A549 (cell line): ENCODE results near the gene PSMD13. TPM values are rescaled to one million over a fixed set of nuclear protein-coding genes. Genes with fewer than 3 reads are reported as not detected.

Experiments
- ATAC-seq, 2 experiments: fragments of 200-7000 bp in 1 of 2; fragments of >200 bp in 1 of 2; cut with Nextera tagmentation in 1 of 2; cut with Tn5 transposase in 1 of 2; 3 replicates each; pipeline versions ENCODE4 v1.8.0 to v1.9.1; 2018 to 2020; ENCODE audit warnings: mild to moderate bottlenecking in 1 of 2, moderate library complexity in 1 of 2
- CTCF ChIA-PET: fragments of 300-600 bp; sonication (Branson Sonifier 250); formaldehyde crosslinking; extraction: SDS; loops from one replicate; lab custom pipeline; 2021; ENCODE audit warnings: antibody characterized with exemption, inconsistent platforms; lab: Yijun Ruan, JAX
- POLR2A ChIA-PET: fragments of 350-600 bp; formaldehyde crosslinking; extraction: SDS; loops from one replicate; lab custom pipeline; 2021; ENCODE audit warnings: antibody characterized with exemption, inconsistent platforms; lab: Yijun Ruan, JAX
- DNase-seq, 2 experiments: peaks; one replicate each; pipeline versions ENCODE4 v3.0.0 to v3.0.0-alpha.2; 2011 to 2016; ENCODE audit warnings: low read depth in 1 of 2, low spot score in 1 of 2
- FAIRE-seq: peaks from 2 replicates; lab custom pipeline; 2011; peaks lifted over from hg19 to GRCh38; lab: Jason Lieb, UNC
- H3K27ac ChIP-seq, 2 experiments: fragments of >200 bp; sonication (Bioruptor Twin); formaldehyde crosslinking; 3 replicates each; pipeline ENCODE4 v1.5.1; 2016 to 2017
- H3K4me1 ChIP-seq: fragments of >200 bp; sonication (Bioruptor Twin); formaldehyde crosslinking; 3 replicates; pipeline ENCODE4 v1.6.1; 2016
- H3K4me2 ChIP-seq: fragments of >200 bp; sonication (Bioruptor Twin); formaldehyde crosslinking; 3 replicates; pipeline ENCODE4 v1.6.1; 2016
- H3K4me3 ChIP-seq: fragments of >200 bp; sonication (Bioruptor Twin); formaldehyde crosslinking; 3 replicates; pipeline ENCODE4 v1.5.1; 2016
- H3K9me3 ChIP-seq: fragments of >200 bp; sonication (Bioruptor Twin); formaldehyde crosslinking; 3 replicates; pipeline ENCODE4 v1.6.1; 2016
- CBX2 ChIP-seq: fragments of 200-600 bp; sonication (generic); IDR thresholded peaks from 2 replicates; pipeline ENCODE4 v1.6.1; 2016; ENCODE audit warnings: low read depth, mild to moderate bottlenecking, borderline replicate concordance
- CEBPB ChIP-seq, 2 experiments: fragments of >200 bp in 1 of 2; sonication (Bioruptor Twin) in 1 of 2; formaldehyde crosslinking in 1 of 2; IDR thresholded peaks; 2 replicates each; pipeline ENCODE4 v1.6.1; 2012 to 2016
- CHD4 ChIP-seq: fragments of 200-600 bp; sonication (generic); IDR thresholded peaks from 2 replicates; pipeline ENCODE4 v1.6.1; 2016; ENCODE audit warnings: antibody characterized with exemption, mild to moderate bottlenecking, borderline replicate concordance
- E2F6 ChIP-seq: IDR thresholded peaks from 2 replicates; pipeline ENCODE4 v1.6.1; 2012; ENCODE audit warnings: low read depth, borderline replicate concordance
- EHF ChIP-seq: fragments of 250-450 bp; sonication (Bioruptor Pico); IDR thresholded peaks from 2 replicates; pipeline ENCODE4 v1.5.0; 2020; ENCODE audit warnings: mild to moderate bottlenecking
- EHMT2 ChIP-seq: fragments of 200-600 bp; sonication (generic); IDR thresholded peaks from 2 replicates; pipeline ENCODE4 v1.6.1; 2016; ENCODE audit warnings: antibody characterized with exemption, low read depth, mild to moderate bottlenecking, moderate library complexity
- ELK1 ChIP-seq: fragments of 150-350 bp; IDR thresholded peaks from 2 replicates; pipeline ENCODE4 v1.6.1; 2014; ENCODE audit warnings: low read depth, mild to moderate bottlenecking, low read length
- EP300 ChIP-seq, 2 experiments: fragments of >200 bp; sonication (Bioruptor Twin); formaldehyde crosslinking; IDR thresholded peaks; 2 replicates in 1 of 2; 3 replicates in 1 of 2; pipeline ENCODE4 v1.6.1; 2016 to 2017
- ESRRA ChIP-seq: fragments of 150-350 bp; IDR thresholded peaks from 2 replicates; pipeline ENCODE4 v1.6.1; 2014; ENCODE audit warnings: mild to moderate bottlenecking, low read length, borderline replicate concordance
- GATA3 ChIP-seq: IDR thresholded peaks from 2 replicates; pipeline ENCODE4 v1.6.1; 2012; ENCODE audit warnings: borderline replicate concordance
- HMGXB4 ChIP-seq: fragments of 250-450 bp; sonication (Bioruptor Pico); IDR thresholded peaks from 2 replicates; pipeline ENCODE4 v1.5.0; 2021; ENCODE audit warnings: mild to moderate bottlenecking, moderate library complexity, borderline replicate concordance
- HOXA7 ChIP-seq: fragments of 250-450 bp; sonication (Bioruptor Pico); IDR thresholded peaks from 2 replicates; pipeline ENCODE4 v1.5.0; 2020; ENCODE audit warnings: mild to moderate bottlenecking, moderate library complexity
- HOXB5 ChIP-seq: fragments of 250-450 bp; sonication (Bioruptor Pico); IDR thresholded peaks from 2 replicates; pipeline ENCODE4 v1.5.0; 2020; ENCODE audit warnings: mild to moderate bottlenecking, moderate library complexity
- JUN ChIP-seq, 2 experiments: fragments of >200 bp; sonication (Bioruptor Twin); formaldehyde crosslinking; IDR thresholded peaks; 2 replicates in 1 of 2; 3 replicates in 1 of 2; pipeline ENCODE4 v1.6.1; 2016 to 2017
- MAZ ChIP-seq: fragments of 150-350 bp; IDR thresholded peaks from 2 replicates; pipeline ENCODE4 v1.6.1; 2014; ENCODE audit warnings: antibody characterized with exemption, low read depth, low read length, borderline replicate concordance
- MYC ChIP-seq: IDR thresholded peaks from 2 replicates; pipeline ENCODE4 v1.6.1; 2012; ENCODE audit warnings: mild to moderate bottlenecking, inconsistent platforms, low read length, improper control_type of control experiment, borderline replicate concordance
- PHF8 ChIP-seq: fragments of 200-600 bp; sonication (generic); IDR thresholded peaks from 2 replicates; pipeline ENCODE4 v1.6.1; 2016; ENCODE audit warnings: low read depth, mild to moderate bottlenecking, antibody characterized with exemption, moderate library complexity, borderline replicate concordance
- RAD21 ChIP-seq, 2 experiments: fragments of >200 bp in 1 of 2; sonication (Bioruptor Twin) in 1 of 2; formaldehyde crosslinking in 1 of 2; IDR thresholded peaks in 1 of 2; conservative IDR thresholded peaks in 1 of 2; 2 replicates in 1 of 2; 3 replicates in 1 of 2; pipeline ENCODE4 v1.6.1; 2012 to 2018; ENCODE audit warnings: inconsistent platforms in 1 of 2
- RARB ChIP-seq: fragments of 250-450 bp; sonication (Bioruptor Pico); IDR thresholded peaks from 2 replicates; pipeline ENCODE4 v1.8.0; 2021; ENCODE audit warnings: mild to moderate bottlenecking, moderate library complexity
- RCOR1 ChIP-seq: fragments of 150-350 bp; IDR thresholded peaks from 2 replicates; pipeline ENCODE4 v1.6.1; 2014; ENCODE audit warnings: antibody characterized with exemption, low read length, low read depth
- REST ChIP-seq: fragments of 200-600 bp; sonication (generic); IDR thresholded peaks from 2 replicates; pipeline ENCODE4 v1.6.1; 2016; ENCODE audit warnings: antibody characterized with exemption, mild to moderate bottlenecking, moderate library complexity
- RFX5 ChIP-seq: fragments of 450-650 bp; IDR thresholded peaks from 2 replicates; pipeline ENCODE4 v1.7.1; 2014; ENCODE audit warnings: antibody characterized with exemption, mild to moderate bottlenecking, moderate library complexity
- SMC3 ChIP-seq: fragments of >200 bp; sonication (Bioruptor Twin); formaldehyde crosslinking; IDR thresholded peaks from 3 replicates; pipeline ENCODE4 v1.6.1; 2018; ENCODE audit warnings: inconsistent platforms
- ZC3H11A ChIP-seq: fragments of 450-650 bp; IDR thresholded peaks from 2 replicates; pipeline ENCODE4 v1.6.1; 2014; ENCODE audit warnings: antibody characterized with exemption, mild to moderate bottlenecking
- ZFP36 ChIP-seq: fragments of 450-650 bp; IDR thresholded peaks from 2 replicates; pipeline ENCODE4 v1.6.1; 2014; ENCODE audit warnings: borderline replicate concordance; ENCODE audit not compliant: partially characterized antibody
- WGBS: methylation state at CpG from one replicate; pipeline ENCODE4 v1.1.6; 2017; ENCODE audit errors: missing lambda C conversion rate; 5-methylcytosine and 5-hydroxymethylcytosine counted together
- polyA plus RNA-seq, 4 experiments: library from polyadenylated mRNA; depleted of rRNA in 3 of 4; stranded (reverse); fragments of >200 nt; fragmentation: RNase III in 1 of 4; extraction: RNeasy Plus Mini Kit Qiagen cat#74134 plus additional on column Dnase treatment in 1 of 4; gene quantifications; 2 replicates in 3 of 4; 3 replicates in 1 of 4; pipeline ENCODE4 v1.2.3, GENCODE V29; 2011 to 2017

Gene PSMD13
- polyA plus RNA-seq, 2 of the 4 experiments (the other 2 are of a cell fraction) = 153 to 198 TPM

GRCh38 chr11:210803-211180, 26.0 kb upstream of the PSMD13 start:
- Histone ChIP-seq H3K27ac (peak overlapping the region in 1 of 2 experiments; percentile 94; a peak in 3 of 6 replicates), H3K4me1 (peaks cover 22% of the 10 kb centered on the region), H3K4me2 (peak overlapping the region; percentile 96), H3K4me3 (no peak overlapping the region), H3K9me3 (no peaks in the 10 kb centered on the region)
- DNase-seq (no peak), FAIRE-seq (no peak), ATAC-seq (no peak)
- WGBS = 93% methylated on average over 4 of the region's 5 CpGs
- ChIA-PET POLR2A (no interaction called here), CTCF (interaction anchor here (1.1 to 1.4 kb wide), 2 partner anchors 18 to 48 kb away, joined by 3 read pairs; no protein-coding TSS in a partner anchor)
- no peak for TF ChIP-seq MYC
- TF ChIP-seq EP300 (IDR thresholded peaks at IDR 0.05) = no peak
- TF ChIP-seq RARB (CRISPR knock-in tag) = no peak
- TF ChIP-seq SMC3 = no peak
- no peak for TF ChIP-seq REST

- ChIA-PET CTCF (interaction anchor here (1.1 to 1.4 kb wide), 3 partner anchors 17 to 152 kb away, joined by 3 to 5 read pairs (median 3); no protein-coding TSS in a partner anchor), POLR2A (no interaction called here)
- FAIRE-seq = no peak
These were observed 25.5 kb upstream of the PSMD13 start for GRCh38 chr11:211295-211694.

GRCh38 chr11:211741-212140, 25.0 kb upstream of the PSMD13 start:
- WGBS = 95% methylated on average over 9 of the region's 9 CpGs
- ChIA-PET CTCF (interaction anchor here (1.3 to 1.4 kb wide), 2 partner anchors 47 to 151 kb away, joined by 3 to 5 read pairs; no protein-coding TSS in a partner anchor), POLR2A (no interaction called here)
- no peak overlapping the region for H3K4me3 ChIP-seq
- TF ChIP-seq RAD21 (conservative IDR thresholded peaks at IDR 0.05 in 1 of 2, IDR thresholded peaks at IDR 0.05 in 1 of 2) (no peak), ZFP36 (no peak), RCOR1 (no peak), ZC3H11A (no peak), CHD4 (no peak), HOXA7 (no peak), HMGXB4 (CRISPR knock-in tag) (no peak), GATA3 (no peak), REST (no peak), ELK1 (no peak), EHF (CRISPR knock-in tag) (no peak), JUN (IDR thresholded peaks at IDR 0.05) (no peak), ESRRA (no peak), RARB (CRISPR knock-in tag) (no peak), MAZ (no peak), E2F6 (no peak)
- no peak overlapping the region for H3K4me2 ChIP-seq
- DNase-seq (no peak), ATAC-seq (no peak), FAIRE-seq (no peak)
- peaks cover 16% of the 10 kb centered on the region for H3K4me1 ChIP-seq
- no peak overlapping the region for H3K27ac ChIP-seq
- no peaks in the 10 kb centered on the region for H3K9me3 ChIP-seq

More at GRCh38 chr11:211295-211694, 25.5 kb upstream of the PSMD13 start:
- H3K4me3 ChIP-seq = no peak overlapping the region
- H3K4me2 ChIP-seq = no peak overlapping the region
- H3K27ac ChIP-seq = no peak overlapping the region
- ATAC-seq (no peak), DNase-seq (no peak)
- 89% methylated on average over 5 of the region's 5 CpGs for WGBS
- no peaks in the 10 kb centered on the region for H3K9me3 ChIP-seq
- TF ChIP-seq CBX2 (no peak), EHMT2 (no peak), HOXB5 (CRISPR knock-in tag) (no peak), CEBPB (IDR thresholded peaks at IDR 0.05) (no peak), MYC (no peak), RFX5 (no peak), EP300 (IDR thresholded peaks at IDR 0.05) (no peak), PHF8 (no peak)
- peaks cover 17% of the 10 kb centered on the region for H3K4me1 ChIP-seq
